ENCODE data around the gene EIF3K. TPM values are rescaled to one million over a fixed set of nuclear protein-coding genes. Genes with fewer than 3 reads are reported as not detected.

The EIF3K gene, protein sequence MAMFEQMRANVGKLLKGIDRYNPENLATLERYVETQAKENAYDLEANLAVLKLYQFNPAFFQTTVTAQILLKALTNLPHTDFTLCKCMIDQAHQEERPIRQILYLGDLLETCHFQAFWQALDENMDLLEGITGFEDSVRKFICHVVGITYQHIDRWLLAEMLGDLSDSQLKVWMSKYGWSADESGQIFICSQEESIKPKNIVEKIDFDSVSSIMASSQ
- total RNA-seq = 271 and 636 TPM in 2 replicates

DNA sequence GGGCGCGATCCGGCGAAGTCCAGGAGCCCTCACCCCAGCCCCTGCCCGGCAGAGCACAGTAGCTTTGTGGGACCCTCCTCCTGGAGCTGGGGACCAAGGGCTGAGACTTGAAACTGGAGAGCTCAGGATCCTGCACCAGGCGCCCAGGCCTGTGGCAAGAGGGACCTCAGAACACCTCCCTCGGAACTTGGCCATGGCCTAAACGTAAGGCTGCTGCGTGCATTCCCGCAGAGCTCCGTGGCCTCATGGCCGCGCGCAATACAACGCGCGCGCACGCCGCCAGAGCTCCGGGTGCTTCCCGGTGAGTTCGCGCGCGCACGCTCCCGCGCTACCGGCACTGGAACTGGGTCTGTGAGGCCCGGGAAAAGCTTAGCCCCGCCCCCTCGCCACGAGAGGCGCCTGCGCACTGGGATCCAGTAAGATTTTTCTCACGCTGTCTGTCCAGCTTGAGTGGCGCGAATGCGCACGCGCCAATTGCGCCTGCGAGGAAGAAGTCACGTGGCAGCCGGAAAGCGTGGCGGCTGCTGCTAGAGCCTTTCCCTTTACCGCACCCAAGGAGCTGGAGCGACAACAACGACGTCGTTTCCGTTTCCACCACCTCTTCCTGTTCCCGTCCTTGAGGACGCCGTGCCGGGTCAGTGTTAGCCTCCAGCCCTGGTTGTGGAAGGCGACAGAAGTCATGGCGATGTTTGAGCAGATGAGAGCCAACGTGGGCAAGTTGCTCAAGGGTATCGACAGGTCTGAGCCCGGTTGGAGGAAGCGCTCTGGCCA is at the start of gene EIF3K:
EIF3K (plus strand) TSS at position 599 of the 771 bp plus-strand sequence; CDS start at position 680, 81 bp downstream.

DNA sequence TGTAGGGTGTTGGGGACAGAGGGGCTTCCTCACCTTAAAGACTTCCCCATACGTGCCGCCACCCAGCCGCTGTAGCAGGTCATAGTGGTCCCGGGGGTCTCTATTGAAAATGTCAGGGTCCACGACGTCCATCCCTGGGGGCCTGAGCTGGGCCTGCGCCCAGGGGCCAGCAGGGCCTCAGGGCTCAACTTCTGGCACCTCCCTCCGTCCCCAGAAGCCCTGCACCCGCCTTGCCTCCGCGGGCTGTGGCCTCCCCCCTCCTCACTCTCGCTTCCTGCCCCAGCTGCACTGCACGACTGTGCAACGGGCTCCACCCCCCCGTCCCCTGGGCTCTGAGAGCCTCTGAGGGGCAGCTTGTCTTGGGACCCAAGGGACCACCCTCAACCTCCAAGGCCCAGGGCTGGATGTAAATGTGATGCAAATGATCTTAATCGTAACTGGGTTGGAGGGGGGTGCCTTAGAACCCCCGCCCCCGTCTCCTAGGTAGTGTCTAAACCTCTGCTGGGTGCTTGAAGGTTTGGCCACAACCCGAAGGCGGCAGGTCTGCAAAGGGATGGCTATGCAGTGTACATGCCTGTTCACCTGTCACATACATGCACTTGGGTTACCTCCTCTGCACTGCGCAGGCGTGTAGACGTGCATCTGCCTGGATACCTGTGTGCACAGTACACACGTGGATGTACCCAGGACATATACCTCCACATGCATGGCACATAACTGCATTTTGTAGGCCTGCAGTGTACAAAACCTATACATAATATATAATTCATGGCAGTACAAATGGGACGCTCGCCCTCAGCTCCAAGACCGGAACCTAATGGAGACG is 1.0 kb upstream of the EIF3K start, which contains the start of gene MAP4K1:
MAP4K1 (minus strand) TSS at position 190 of the 826 bp plus-strand sequence; CDS start at position 132, 58 bp downstream.

DNA sequence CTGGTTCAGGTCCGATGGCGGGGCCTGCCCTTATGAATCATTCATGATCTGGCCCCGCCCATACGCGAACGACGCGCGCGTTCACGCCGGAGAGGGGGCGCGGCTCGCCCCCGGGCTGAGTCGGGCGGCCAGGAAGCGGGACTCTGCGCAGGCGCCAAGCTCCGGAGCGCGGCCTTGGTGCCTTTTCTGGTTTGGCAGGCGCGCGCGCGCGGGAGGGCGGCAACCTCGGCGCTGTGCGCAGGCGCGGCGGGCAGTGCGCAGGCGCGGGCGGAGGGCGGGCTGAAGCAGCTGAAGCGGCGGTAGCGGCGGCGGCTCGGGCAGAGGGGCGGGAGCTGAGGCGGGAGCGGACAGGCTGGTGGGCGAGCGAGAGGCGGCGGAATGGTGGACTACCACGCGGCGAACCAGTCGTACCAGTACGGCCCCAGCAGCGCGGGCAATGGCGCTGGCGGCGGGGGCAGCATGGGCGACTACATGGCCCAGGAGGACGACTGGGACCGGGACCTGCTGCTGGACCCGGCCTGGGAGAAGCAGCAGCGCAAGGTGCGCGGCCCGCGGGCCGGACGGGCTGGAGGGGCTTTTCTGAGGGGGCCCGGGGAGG is 28.5 kb downstream of the EIF3K start, which contains the start of gene ACTN4:
ACTN4 (plus strand) TSS at position 282 of the 598 bp plus-strand sequence; CDS start at position 379, 97 bp downstream.

Other genes with a start within 250 kb of the EIF3K start
- gene PSMD8, start 244.6 kb upstream of the EIF3K start, total RNA-seq = 162 and 390 TPM in 2 replicates
- 0.43 and 0.79 TPM in 2 replicates for gene GGN, start 231.2 kb upstream of the EIF3K start, total RNA-seq
- 0.22 and 0.79 TPM in 2 replicates for gene SPRED3, start 230.5 kb upstream of the EIF3K start, total RNA-seq
- 13.7 and 16.8 TPM in 2 replicates for gene FAM98C, start 216.1 kb upstream of the EIF3K start, total RNA-seq
- gene RASGRP4, start 193.0 kb upstream of the EIF3K start, total RNA-seq = not detected in 2 replicates
- under 0.01 and 0.11 TPM in 2 replicates for gene RYR1, start 185.5 kb upstream of the EIF3K start, total RNA-seq
- gene MAP4K1, start 1.2 kb upstream of the EIF3K start, total RNA-seq = 0.22 TPM in 1 of 2 replicates, not detected in the other
- gene ACTN4, start 28.5 kb downstream of the EIF3K start, total RNA-seq = 222 and 933 TPM in 2 replicates
- 3.0 and 4.3 TPM in 2 replicates for gene CAPN12, start 125.3 kb downstream of the EIF3K start, total RNA-seq
- gene LGALS7, start 154.3 kb downstream of the EIF3K start, total RNA-seq = 0.79 TPM in 1 of 2 replicates, not detected in the other
- gene LGALS7B, start 170.0 kb downstream of the EIF3K start, total RNA-seq = 3.5 TPM in 1 of 2 replicates, not detected in the other
- gene LGALS4, start 193.8 kb downstream of the EIF3K start, total RNA-seq = not detected in 2 replicates
- 69.9 and 95.8 TPM in 2 replicates for gene ECH1, start 212.6 kb downstream of the EIF3K start, total RNA-seq
- gene HNRNPL, start 230.8 kb downstream of the EIF3K start, total RNA-seq = 179 and 332 TPM in 2 replicates

Measured in placental epithelial cell (primary cell).